ENCODE measurements around the gene R3HCC1L.

GRCh38 chr10:98169379-98169778 is 34.9 kb downstream of the R3HCC1L start:
- TF ChIP-seq POLR2A (IDR thresholded peaks at IDR 0.05; ENCODE audit: low read length) (no peak), GATA1 (IDR thresholded peaks at IDR 0.05; ENCODE audit: low read depth, low read length) (no peak)

Measured in erythroblast (primary cell).